PC-3 (cell line): ENCODE results near the gene SERPIND1.

ENCODE experiments used
- EZH2 ChIP-seq: fragments of 300-600 bp; sonication (generic); IDR thresholded peaks from one replicate; pipeline ENCODE4 v1.6.1; 2017; ENCODE audit warnings: antibody characterized with exemption, mild to moderate bottlenecking, low read length; ENCODE audit not compliant: unreplicated experiment
- TF ChIP-seq, protein P1 (sequence below): fragments of 300-600 bp; sonication (generic); conservative IDR thresholded peaks from 2 replicates; pipeline ENCODE4 v1.5.1; 2017; ENCODE audit warnings: antibody characterized with exemption, low read depth, mild to moderate bottlenecking, low read length

DNA sequence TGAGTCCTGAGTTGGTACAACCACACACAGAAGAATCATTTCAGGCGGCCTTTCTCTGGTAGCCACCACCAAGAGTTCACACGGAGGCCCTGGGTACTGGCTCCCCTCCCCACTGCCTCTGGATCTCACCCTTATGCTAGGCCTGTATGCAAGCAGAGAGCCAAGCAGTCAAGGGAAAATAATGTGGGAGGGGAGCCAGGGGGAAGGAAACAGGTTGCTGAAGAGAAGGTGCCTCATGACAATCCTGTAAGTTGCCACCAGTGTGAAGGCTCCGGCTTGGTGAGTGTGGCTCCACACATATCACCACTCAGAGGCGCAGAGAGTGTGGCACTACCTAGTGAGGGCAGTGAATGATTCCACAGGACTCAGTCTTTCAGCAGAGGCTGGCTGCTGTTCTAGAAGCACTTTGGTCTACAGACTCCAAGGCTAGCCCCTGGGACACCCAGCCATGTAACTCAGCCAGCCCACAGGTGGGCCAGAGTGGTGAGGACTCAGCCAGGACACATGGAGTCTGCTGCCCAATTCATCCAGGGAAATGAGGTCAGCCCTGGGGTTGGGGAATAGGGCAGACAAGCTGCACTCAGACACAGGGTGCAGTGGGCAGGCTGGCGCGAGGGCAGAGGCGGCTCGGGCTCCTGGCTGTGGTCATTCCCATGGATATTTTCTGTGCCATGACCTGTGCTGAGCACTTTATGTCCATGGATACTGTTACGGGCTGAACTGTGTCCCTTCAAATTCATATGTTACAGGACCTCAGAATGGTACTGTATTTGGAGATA lies 49.0 kb upstream of the SERPIND1 start:
- TF ChIP-seq EZH2 = no peak
- TF ChIP-seq, protein P1, sequence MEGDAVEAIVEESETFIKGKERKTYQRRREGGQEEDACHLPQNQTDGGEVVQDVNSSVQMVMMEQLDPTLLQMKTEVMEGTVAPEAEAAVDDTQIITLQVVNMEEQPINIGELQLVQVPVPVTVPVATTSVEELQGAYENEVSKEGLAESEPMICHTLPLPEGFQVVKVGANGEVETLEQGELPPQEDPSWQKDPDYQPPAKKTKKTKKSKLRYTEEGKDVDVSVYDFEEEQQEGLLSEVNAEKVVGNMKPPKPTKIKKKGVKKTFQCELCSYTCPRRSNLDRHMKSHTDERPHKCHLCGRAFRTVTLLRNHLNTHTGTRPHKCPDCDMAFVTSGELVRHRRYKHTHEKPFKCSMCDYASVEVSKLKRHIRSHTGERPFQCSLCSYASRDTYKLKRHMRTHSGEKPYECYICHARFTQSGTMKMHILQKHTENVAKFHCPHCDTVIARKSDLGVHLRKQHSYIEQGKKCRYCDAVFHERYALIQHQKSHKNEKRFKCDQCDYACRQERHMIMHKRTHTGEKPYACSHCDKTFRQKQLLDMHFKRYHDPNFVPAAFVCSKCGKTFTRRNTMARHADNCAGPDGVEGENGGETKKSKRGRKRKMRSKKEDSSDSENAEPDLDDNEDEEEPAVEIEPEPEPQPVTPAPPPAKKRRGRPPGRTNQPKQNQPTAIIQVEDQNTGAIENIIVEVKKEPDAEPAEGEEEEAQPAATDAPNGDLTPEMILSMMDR = no peak
